CD4-positive, alpha-beta T cell (primary cell): Measurements from ENCODE around the gene FBXL14. TPM values are rescaled to one million over a fixed set of nuclear protein-coding genes. Genes with fewer than 3 reads are reported as not detected.

Experiments
- ATAC-seq: fragments of 200-7000 bp; cut with Tn5 transposase; one replicate; pipeline ENCODE4 v1.10.0; 2022; ENCODE audit warnings: mild to moderate bottlenecking; ENCODE audit not compliant: poor library complexity
- CTCF ChIA-PET: fragments of 350-600 bp; sonication (Branson Sonifier 250); formaldehyde crosslinking; loops from one replicate; lab custom pipeline; 2021; ENCODE audit warnings: antibody characterized with exemption, inconsistent platforms; lab: Charles Lee
- POLR2A ChIA-PET: fragments of 350-600 bp; sonication (Branson Sonifier 250); formaldehyde crosslinking; loops from one replicate; lab custom pipeline; 2021; ENCODE audit warnings: antibody characterized with exemption, inconsistent platforms; lab: Charles Lee
- DNase-seq, 14 experiments: peaks; one replicate each; pipeline ENCODE4 v3.0.0-alpha.2; 2013 to 2020; ENCODE audit warnings: mixed read lengths in 2 of 14
- H3K27ac ChIP-seq, 2 donors: one replicate each; pipeline versions ENCODE4 v1.5.1 to v1.7.0; 2013; ENCODE audit warnings: low read length in 2 of 2, low read depth in 1 of 2, mild to moderate bottlenecking in 1 of 2
- H3K27me3 ChIP-seq, 2 experiments: 1 replicate in 1 of 2; 2 replicates in 1 of 2; pipeline versions ENCODE4 v1.6.1 to v1.7.0; 2013; ENCODE audit warnings: low read length in 2 of 2, control low read depth in 1 of 2, mild to moderate bottlenecking in 1 of 2, moderate library complexity in 1 of 2; ENCODE audit not compliant: insufficient read depth in 2 of 2, control insufficient read depth in 1 of 2
- H3K36me3 ChIP-seq: one replicate; pipeline ENCODE4 v1.6.1; 2013; ENCODE audit warnings: low read length, control low read depth; ENCODE audit not compliant: insufficient read depth
- H3K4me1 ChIP-seq: one replicate; pipeline ENCODE4 v1.6.1; 2013; ENCODE audit warnings: low read length, control low read depth; ENCODE audit not compliant: insufficient read depth
- H3K4me3 ChIP-seq: one replicate; pipeline ENCODE4 v1.5.1; 2013; ENCODE audit warnings: mild to moderate bottlenecking, low read length, moderate library complexity
- H3K9me3 ChIP-seq, 2 experiments: 1 replicate in 1 of 2; 2 replicates in 1 of 2; pipeline versions ENCODE4 v1.6.1 to v1.7.0; 2013; ENCODE audit warnings: low read length in 2 of 2, mild to moderate bottlenecking in 2 of 2, control low read depth in 1 of 2, moderate library complexity in 1 of 2; ENCODE audit not compliant: control insufficient read depth in 1 of 2, insufficient read depth in 1 of 2
- H3K27ac Mint-ChIP-seq: one replicate; pipeline ENCODE4 v1.8.0; 2020; ENCODE audit warnings: mixed read lengths
- H3K27me3 Mint-ChIP-seq: one replicate; pipeline ENCODE4 v1.8.0; 2021; ENCODE audit warnings: mixed read lengths
- H3K36me3 Mint-ChIP-seq: one replicate; pipeline ENCODE4 v1.8.0; 2021; ENCODE audit warnings: low read depth, mixed read lengths
- H3K4me1 Mint-ChIP-seq: one replicate; pipeline ENCODE4 v1.8.0; 2021; ENCODE audit warnings: low read depth, mixed read lengths
- H3K4me3 Mint-ChIP-seq: one replicate; pipeline ENCODE4 v1.8.0; 2020; ENCODE audit warnings: mild to moderate bottlenecking, mixed read lengths
- H3K9me3 Mint-ChIP-seq: one replicate; pipeline ENCODE4 v1.8.0; 2020; ENCODE audit warnings: mixed read lengths
- CTCF ChIP-seq: fragments of 200-600 bp; IDR thresholded peaks from one replicate; pipeline ENCODE4 v1.8.0; 2022; ENCODE audit warnings: antibody characterized with exemption, mild to moderate bottlenecking
- intact Hi-C, 2 experiments: fragments of 100-400 bp; cut with DNase I in 1 of 2; cut with micrococcal nuclease in 1 of 2; formaldehyde crosslinking; loops; one replicate each; pipeline versions ENCODE4 v1.15.1 to v1.9.0; 2023 to 2025; cut with DNase I, micrococcal nuclease
- total RNA-seq, 174 experiments: library from RNA in 2 of 174; stranded (reverse) in 2 of 174; gene quantifications; one replicate each; pipeline ENCODE4 v1.2.3 and lab custom pipeline; 2021 to 2026

Gene FBXL14
- total RNA-seq, 2 experiments from 2014 or later: 32.3 to 33.6 TPM

GRCh38 chr12:1527789-1528188, 66.6 kb downstream of the FBXL14 start:
- H3K36me3 ChIP-seq: no peaks in the 10 kb centered on the region
- intact Hi-C loops: no loop called here
- Mint-ChIP-seq H3K4me1 (peaks cover 15% of the 10 kb centered on the region), H3K4me3 (no peak overlapping the region), H3K36me3 (no peaks in the 10 kb centered on the region), H3K27ac (no peak overlapping the region), H3K9me3 (no peaks in the 10 kb centered on the region), H3K27me3 (peaks cover 79% of the 10 kb centered on the region)
- no peak overlapping the region for H3K27ac ChIP-seq
- H3K4me3 ChIP-seq: no peak overlapping the region
- DNase-seq (no peak), ATAC-seq (no peak)
- ChIA-PET POLR2A (no interaction called here), CTCF (interaction anchor here (1.4 kb wide), 1 partner anchor 55 kb away, joined by 3 read pairs; no protein-coding TSS in a partner anchor)
- peaks cover 50 to 68% of the 10 kb centered on the region in 2 experiments for H3K27me3 ChIP-seq
- peaks cover 0 to 11% of the 10 kb centered on the region in 2 experiments for H3K9me3 ChIP-seq
- peaks cover 22% of the 10 kb centered on the region for H3K4me1 ChIP-seq
- TF ChIP-seq CTCF: no peak

- DNase-seq (no peak), ATAC-seq (no peak)
- Histone ChIP-seq H3K36me3 (no peaks in the 10 kb centered on the region), H3K4me3 (no peak overlapping the region), H3K27me3 (peaks cover 33 to 49% of the 10 kb centered on the region in 2 experiments), H3K9me3 (no peaks in the 10 kb centered on the region), H3K4me1 (peaks cover 6% of the 10 kb centered on the region), H3K27ac (no peak overlapping the region)
- TF ChIP-seq CTCF: no peak
- H3K36me3 Mint-ChIP-seq: no peaks in the 10 kb centered on the region
- peaks cover 5% of the 10 kb centered on the region for H3K4me1 Mint-ChIP-seq
- ChIA-PET CTCF (interaction anchor here (0.7 to 1.0 kb wide), 2 partner anchors 36 to 88 kb away, joined by 3 read pairs; no protein-coding TSS in a partner anchor), POLR2A (no interaction called here)
- no peak overlapping the region for H3K27ac Mint-ChIP-seq
- no peak overlapping the region for H3K4me3 Mint-ChIP-seq
- intact Hi-C loops: no loop called here
- no peaks in the 10 kb centered on the region for H3K9me3 Mint-ChIP-seq
- H3K27me3 Mint-ChIP-seq: peaks cover 68% of the 10 kb centered on the region
Measured at GRCh38 chr12:1525858-1526257, 68.5 kb downstream of the FBXL14 start.

GRCh38 chr12:1523558-1524050, 70.8 kb downstream of the FBXL14 start:
- ChIA-PET POLR2A (no interaction called here), CTCF (interaction anchor here (0.5 kb wide), 1 partner anchor 391 kb away, joined by 3 read pairs; no protein-coding TSS in a partner anchor)
- H3K27ac ChIP-seq: no peak overlapping the region
- H3K4me3 ChIP-seq: no peak overlapping the region
- H3K36me3 ChIP-seq: no peaks in the 10 kb centered on the region
- Mint-ChIP-seq H3K27me3 (peaks cover 73% of the 10 kb centered on the region), H3K4me3 (no peak overlapping the region), H3K4me1 (no peaks in the 10 kb centered on the region), H3K36me3 (no peaks in the 10 kb centered on the region), H3K27ac (no peak overlapping the region), H3K9me3 (no peaks in the 10 kb centered on the region)
- DNase-seq: no peak
- intact Hi-C loops: no loop called here
- TF ChIP-seq CTCF: no peak
- peaks cover 25 to 36% of the 10 kb centered on the region in 2 experiments for H3K27me3 ChIP-seq
- no peaks in the 10 kb centered on the region for H3K4me1 ChIP-seq
- no peak for ATAC-seq
- no peaks in the 10 kb centered on the region for H3K9me3 ChIP-seq
